H1 (cell line): Measurements from ENCODE around the gene CCDC30.

Source experiments
- CBX5 ChIP-seq: fragments of 300-800, 300-1000 bp; sonication (generic); IDR thresholded peaks from 2 replicates; pipeline ENCODE4 v1.7.1; 2016; ENCODE audit warnings: antibody characterized with exemption, low read length, low read depth
- CTCF ChIP-seq, 3 experiments: IDR thresholded peaks; 1 replicate in 2 of 3; 2 replicates in 1 of 3; pipeline versions ENCODE4 v1.5.1 to v1.6.1; 2011; ENCODE audit warnings: low read length in 3 of 3, mild to moderate bottlenecking in 3 of 3, inconsistent platforms in 2 of 3, low read depth in 1 of 3, moderate library complexity in 1 of 3; ENCODE audit not compliant: insufficient read depth in 1 of 3; ENCODE audit errors: control extremely low read depth in 1 of 3
- EP300 ChIP-seq, 2 experiments: IDR thresholded peaks; 1 replicate in 1 of 2; 2 replicates in 1 of 2; pipeline ENCODE4 v1.6.1; 2011 to 2012; ENCODE audit warnings: low read depth in 2 of 2, low read length in 2 of 2, mild to moderate bottlenecking in 2 of 2, borderline replicate concordance in 1 of 2, inconsistent platforms in 1 of 2, moderate library complexity in 1 of 2
- EZH2 ChIP-seq: fragments of 200-600 bp; sonication (generic); IDR thresholded peaks from 2 replicates; pipeline ENCODE4 v1.7.1; 2012; ENCODE audit warnings: low read depth, mild to moderate bottlenecking, moderate library complexity, low read length, inconsistent platforms; ENCODE audit not compliant: severe bottlenecking
- GABPA ChIP-seq: IDR thresholded peaks from 2 replicates; pipeline ENCODE4 v1.6.1; 2011; ENCODE audit warnings: mild to moderate bottlenecking, low read length, moderate library complexity, borderline replicate concordance; ENCODE audit not compliant: insufficient read depth
- JUND ChIP-seq: IDR thresholded peaks from 2 replicates; pipeline ENCODE4 v1.6.1; 2011; ENCODE audit warnings: mild to moderate bottlenecking, improper control_type of control experiment, low read length
- MAX ChIP-seq: IDR thresholded peaks from 2 replicates; pipeline ENCODE4 v1.6.1; 2012; ENCODE audit warnings: inconsistent platforms
- POLR2A ChIP-seq, 2 experiments: IDR thresholded peaks; 1 replicate in 1 of 2; 2 replicates in 1 of 2; pipeline ENCODE4 v1.6.1; 2011; ENCODE audit warnings: low read depth in 2 of 2, low read length in 2 of 2, mild to moderate bottlenecking in 2 of 2; ENCODE audit errors: control extremely low read depth in 1 of 2
- POLR2AphosphoS5 ChIP-seq: IDR thresholded peaks from 2 replicates; pipeline ENCODE4 v1.6.1; 2011; ENCODE audit warnings: low read depth, low read length
- RFX5 ChIP-seq: IDR thresholded peaks from 2 replicates; pipeline ENCODE4 v1.6.1; 2011; ENCODE audit warnings: low read depth, low read length, improper control_type of control experiment, borderline replicate concordance
- SIN3A ChIP-seq, 2 experiments: IDR thresholded peaks in 1 of 2; conservative IDR thresholded peaks in 1 of 2; 2 replicates each; pipeline ENCODE4 v1.6.1; 2011 to 2012; ENCODE audit warnings: low read length in 2 of 2, improper control_type of control experiment in 1 of 2, low read depth in 1 of 2, mild to moderate bottlenecking in 1 of 2
- TBP ChIP-seq: IDR thresholded peaks from 2 replicates; pipeline ENCODE4 v1.6.1; 2011; ENCODE audit warnings: low read depth, low read length, improper control_type of control experiment
- YY1 ChIP-seq: IDR thresholded peaks from 2 replicates; pipeline ENCODE4 v1.6.1; 2011; ENCODE audit warnings: low read depth, mild to moderate bottlenecking, low read length

- TF ChIP-seq CTCF (IDR thresholded peaks at IDR 0.05; ENCODE audit: control extremely low read depth in 1 of 3, insufficient read depth in 1 of 3, low read depth in 1 of 3, low read length in 3 of 3): peak in 1 of 3 experiments; percentile 7; a peak in 1 of 4 replicates
- no peak for TF ChIP-seq EP300 (IDR thresholded peaks at IDR 0.05; ENCODE audit: borderline replicate concordance in 1 of 2, low read depth in 2 of 2, low read length in 2 of 2)
- no peak for TF ChIP-seq POLR2AphosphoS5
- TF ChIP-seq CBX5: no peak
- no peak for TF ChIP-seq JUND
- no peak for TF ChIP-seq TBP
- no peak for TF ChIP-seq MAX
- TF ChIP-seq RFX5: no peak
- TF ChIP-seq GABPA: no peak
- no peak for TF ChIP-seq EZH2
- TF ChIP-seq SIN3A (conservative IDR thresholded peaks at IDR 0.05 in 1 of 2, IDR thresholded peaks at IDR 0.05 in 1 of 2; ENCODE audit: low read depth in 1 of 2, low read length in 2 of 2): no peak
- TF ChIP-seq YY1: no peak
- TF ChIP-seq POLR2A (IDR thresholded peaks at IDR 0.05; ENCODE audit: control extremely low read depth in 1 of 2, low read depth in 2 of 2, low read length in 2 of 2): no peak
Observed at GRCh38 chr1:42533101-42533863, 70.2 kb downstream of the CCDC30 start.
